Neuron (in vitro differentiated cells): ENCODE results near the gene PLPP2.
"Not testable (repeated sequence)": the region's sequence is repeated elsewhere in the genome, so short reads cannot be mapped to it uniquely, and the experiment has no call there.

ENCODE experiments used
- H2AFZ ChIP-seq: one replicate; pipeline ENCODE4 v1.6.1; 2013; ENCODE audit warnings: low read depth, mild to moderate bottlenecking, inconsistent platforms, low read length, moderate library complexity
- H3K27me3 ChIP-seq: one replicate; pipeline ENCODE4 v1.6.1; 2013; ENCODE audit warnings: low read length; ENCODE audit not compliant: insufficient read depth
- H3K36me3 ChIP-seq: one replicate; pipeline ENCODE4 v1.6.1; 2013; ENCODE audit warnings: low read length; ENCODE audit not compliant: insufficient read depth
- H3K4me1 ChIP-seq: one replicate; pipeline ENCODE4 v1.6.1; 2013; ENCODE audit warnings: low read length; ENCODE audit not compliant: insufficient read depth
- H3K4me3 ChIP-seq: 2 replicates; pipeline ENCODE4 v1.5.1; 2013; ENCODE audit warnings: mild to moderate bottlenecking, low read length, moderate library complexity
- H3K9me3 ChIP-seq: one replicate; pipeline ENCODE4 v1.6.1; 2013; ENCODE audit warnings: low read length

The PLPP2 gene

GRCh38 chr19:252421-253186, 38.6 kb downstream of the PLPP2 start:
- not testable (repeated sequence) for H3K9me3 ChIP-seq, H3K4me3 ChIP-seq, H3K36me3 ChIP-seq, H3K27me3 ChIP-seq, H3K4me1 ChIP-seq, H2AFZ ChIP-seq

GRCh38 chr19:246551-246950, 44.7 kb downstream of the PLPP2 start:
- Histone ChIP-seq H2AFZ (no peak overlapping the region), H3K4me3 (no peak overlapping the region), H3K4me1 (no peaks in the 10 kb centered on the region), H3K9me3 (no peaks in the 10 kb centered on the region), H3K27me3 (no peaks in the 10 kb centered on the region), H3K36me3 (no peaks in the 10 kb centered on the region)

- H3K4me1 ChIP-seq, H3K36me3 ChIP-seq, H3K9me3 ChIP-seq, H2AFZ ChIP-seq, H3K27me3 ChIP-seq: not testable (repeated sequence)
- peak overlapping the region; percentile 45 for H3K4me3 ChIP-seq
Measured at GRCh38 chr19:245900-246299, 45.3 kb downstream of the PLPP2 start.

GRCh38 chr19:245457-245856, 45.7 kb downstream of the PLPP2 start:
- no peak overlapping the region for H3K4me3 ChIP-seq
- H3K4me1 ChIP-seq: no peaks in the 10 kb centered on the region
- no peaks in the 10 kb centered on the region for H3K36me3 ChIP-seq
- no peaks in the 10 kb centered on the region for H3K9me3 ChIP-seq
- no peak overlapping the region for H2AFZ ChIP-seq
- H3K27me3 ChIP-seq: no peaks in the 10 kb centered on the region
